Gastroesophageal sphincter (tissue), 4 donors: ENCODE measurements around the gene UBE2M. TPM values are rescaled to one million over a fixed set of nuclear protein-coding genes. Genes with fewer than 3 reads are reported as not detected.

Source experiments
- ATAC-seq: fragments of 150-250 bp; one replicate; pipeline ENCODE4 v1.9.1; 2016; ENCODE audit warnings: mild to moderate bottlenecking, moderate library complexity
- H3K27ac ChIP-seq, 4 donors: fragments of 200-600 bp; sonication (generic) in 3 of 4; 1 replicate in 3 of 4; 2 replicates in 1 of 4; pipeline ENCODE4 v1.5.1; 2016 to 2019
- H3K27me3 ChIP-seq: fragments of 200-600 bp; sonication (generic); one replicate; pipeline ENCODE4 v1.5.1; 2019
- H3K36me3 ChIP-seq, 2 donors: fragments of 200-600 bp; sonication (generic); one replicate each; pipeline ENCODE4 v1.5.1; 2019; ENCODE audit warnings: control low read depth in 1 of 2
- H3K4me1 ChIP-seq, 3 donors: fragments of 200-600 bp; sonication (generic); 1 replicate in 2 of 3; 2 replicates in 1 of 3; pipeline ENCODE4 v1.5.1; 2016 to 2019; ENCODE audit warnings: control low read depth in 2 of 3
- H3K4me3 ChIP-seq, 2 donors: fragments of 200-600 bp; sonication (generic); one replicate each; pipeline ENCODE4 v1.5.1; 2019; ENCODE audit warnings: mild to moderate bottlenecking in 1 of 2, moderate library complexity in 1 of 2
- H3K9me3 ChIP-seq, 3 donors: fragments of 200-600 bp; sonication (generic); one replicate each; pipeline ENCODE4 v1.5.1; 2017 to 2019; ENCODE audit warnings: control low read depth in 2 of 3
- EP300 ChIP-seq: sonication (generic); formaldehyde crosslinking; IDR thresholded peaks from one replicate; pipeline ENCODE4 v1.6.1; 2017; ENCODE audit warnings: antibody characterized with exemption, mild to moderate bottlenecking
- POLR2A ChIP-seq, 2 donors: fragments of 450-650 bp; IDR thresholded peaks; one replicate each; pipeline ENCODE4 v1.6.1; 2017; ENCODE audit warnings: antibody characterized with exemption in 2 of 2, mild to moderate bottlenecking in 2 of 2, moderate library complexity in 1 of 2
- POLR2AphosphoS5 ChIP-seq: sonication (generic); formaldehyde crosslinking; IDR thresholded peaks from one replicate; pipeline ENCODE4 v1.6.1; 2017; ENCODE audit warnings: antibody characterized with exemption
- WGBS, 2 donors: methylation state at CpG; one replicate each; pipeline ENCODE4 v1.1.5; 2018; ENCODE audit warnings: low coverage in 1 of 2; 5-methylcytosine and 5-hydroxymethylcytosine counted together
- total RNA-seq, 4 donors: library from RNA; depleted of rRNA; stranded (reverse); fragments of >200 nt; gene quantifications; one replicate each; pipeline ENCODE4 v1.1.0, GENCODE V29; 2016
- TF ChIP-seq, protein P1 (sequence below), 4 experiments: fragments of 200-600 bp in 2 of 4; fragments of 450-650 bp in 2 of 4; sonication (generic) in 1 of 4; IDR thresholded peaks; one replicate each; pipeline ENCODE4 v1.5.1; 2017 to 2019; ENCODE audit warnings: antibody characterized with exemption in 4 of 4, mild to moderate bottlenecking in 2 of 4, moderate library complexity in 2 of 4

The UBE2M gene
- total RNA-seq, 4 donors from 2014 or later: 28.1 to 43.6 (median 37.8) TPM

DNA sequence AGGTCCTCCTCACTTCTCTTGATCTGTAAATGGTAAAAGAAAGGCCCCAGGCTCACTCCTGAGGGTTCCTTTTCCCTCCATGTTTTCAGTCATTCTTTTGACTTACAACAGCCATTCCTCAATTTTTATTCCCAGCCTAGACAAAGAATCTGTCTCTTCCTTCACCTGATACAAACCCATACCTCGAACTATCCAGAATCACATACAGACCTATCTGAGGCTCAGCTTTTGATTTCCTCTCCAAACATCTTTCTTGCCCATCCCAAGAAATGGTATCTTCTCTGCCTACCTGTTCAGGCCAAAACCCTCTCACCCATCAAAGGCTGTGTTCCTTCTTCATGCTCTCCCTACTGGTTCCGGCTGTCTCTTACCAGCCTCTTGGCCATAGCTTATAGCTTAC lies 5.8 kb downstream of the UBE2M start:
- peaks cover 12 to 66% (median 34%) of the 10 kb centered on the region in 3 donors for H3K4me1 ChIP-seq
- peaks cover 9 to 77% of the 10 kb centered on the region in 2 donors for H3K36me3 ChIP-seq
- no peak overlapping the region for H3K4me3 ChIP-seq

DNA sequence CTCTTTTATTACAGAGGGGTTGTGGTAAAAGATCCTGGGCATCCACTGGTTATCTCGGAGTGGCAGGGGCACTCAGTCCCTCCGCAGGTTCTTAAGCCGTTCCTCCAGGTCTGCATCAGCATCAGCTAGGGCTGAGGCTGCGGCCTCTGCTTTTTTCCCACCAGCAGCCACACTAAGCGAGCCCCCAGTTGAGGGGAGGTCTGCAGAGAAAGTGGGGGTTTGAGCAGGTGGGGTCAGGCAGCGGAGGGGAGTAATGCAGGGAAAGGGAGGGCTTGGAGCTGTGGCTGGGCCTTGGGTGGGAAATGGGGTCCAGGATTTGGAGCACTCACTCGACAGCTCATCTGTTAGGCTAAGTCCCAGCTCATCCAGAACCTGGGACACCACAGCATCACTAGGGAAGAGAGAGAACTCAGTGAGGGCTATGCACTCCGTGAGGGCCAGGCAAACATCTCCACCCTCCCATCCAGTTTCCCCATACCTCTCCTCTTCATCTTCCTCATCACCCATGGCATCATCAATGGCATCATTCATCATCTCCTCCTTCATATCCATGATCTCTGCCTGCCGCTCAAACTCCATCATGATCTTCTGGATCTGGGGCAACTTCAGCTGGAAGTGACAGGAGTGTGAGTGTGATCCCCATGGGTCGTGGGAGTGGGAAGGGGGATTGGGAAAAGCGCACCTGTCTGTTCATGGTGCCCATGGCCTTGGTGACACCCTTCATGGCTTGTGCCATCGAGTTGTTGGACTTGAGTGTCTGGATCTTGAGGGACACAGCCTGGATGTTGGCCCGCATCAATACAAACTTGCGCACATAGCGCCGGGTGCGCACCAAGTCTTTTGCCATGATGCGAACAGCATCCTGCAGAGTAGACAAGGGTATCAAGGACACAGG lies 6.6 kb downstream of the UBE2M start:
- no peak for ATAC-seq
- 80 to 93% methylated on average over 1 to 14 of the region's 18 CpGs for WGBS, 2 donors
- H3K36me3 ChIP-seq: peaks cover 9 to 81% of the 10 kb centered on the region in 2 donors
- H3K4me1 ChIP-seq: peaks cover 7 to 66% (median 32%) of the 10 kb centered on the region in 3 donors
- no peak overlapping the region for H3K4me3 ChIP-seq
- TF ChIP-seq, protein P1, sequence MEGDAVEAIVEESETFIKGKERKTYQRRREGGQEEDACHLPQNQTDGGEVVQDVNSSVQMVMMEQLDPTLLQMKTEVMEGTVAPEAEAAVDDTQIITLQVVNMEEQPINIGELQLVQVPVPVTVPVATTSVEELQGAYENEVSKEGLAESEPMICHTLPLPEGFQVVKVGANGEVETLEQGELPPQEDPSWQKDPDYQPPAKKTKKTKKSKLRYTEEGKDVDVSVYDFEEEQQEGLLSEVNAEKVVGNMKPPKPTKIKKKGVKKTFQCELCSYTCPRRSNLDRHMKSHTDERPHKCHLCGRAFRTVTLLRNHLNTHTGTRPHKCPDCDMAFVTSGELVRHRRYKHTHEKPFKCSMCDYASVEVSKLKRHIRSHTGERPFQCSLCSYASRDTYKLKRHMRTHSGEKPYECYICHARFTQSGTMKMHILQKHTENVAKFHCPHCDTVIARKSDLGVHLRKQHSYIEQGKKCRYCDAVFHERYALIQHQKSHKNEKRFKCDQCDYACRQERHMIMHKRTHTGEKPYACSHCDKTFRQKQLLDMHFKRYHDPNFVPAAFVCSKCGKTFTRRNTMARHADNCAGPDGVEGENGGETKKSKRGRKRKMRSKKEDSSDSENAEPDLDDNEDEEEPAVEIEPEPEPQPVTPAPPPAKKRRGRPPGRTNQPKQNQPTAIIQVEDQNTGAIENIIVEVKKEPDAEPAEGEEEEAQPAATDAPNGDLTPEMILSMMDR (IDR thresholded peaks at IDR 0.05): no peak
- TF ChIP-seq POLR2AphosphoS5 (no peak), EP300 (no peak), POLR2A (IDR thresholded peaks at IDR 0.05) (no peak)
- no peaks in the 10 kb centered on the region for H3K27me3 ChIP-seq
- H3K27ac ChIP-seq: no peak overlapping the region
- H3K9me3 ChIP-seq: no peaks in the 10 kb centered on the region

More for the DNA sequence above, 5.8 kb downstream of the UBE2M start:
- no peak for TF ChIP-seq POLR2A (IDR thresholded peaks at IDR 0.05)
- no peak for TF ChIP-seq EP300
- TF ChIP-seq, protein P1 (IDR thresholded peaks at IDR 0.05): no peak
- TF ChIP-seq POLR2AphosphoS5: no peak
- Histone ChIP-seq H3K27ac (no peak overlapping the region), H3K9me3 (no peaks in the 10 kb centered on the region), H3K27me3 (no peaks in the 10 kb centered on the region)
- ATAC-seq: no peak
- WGBS, 2 donors: 78 to 83% methylated on average over 2 of the region's 2 CpGs

DNA sequence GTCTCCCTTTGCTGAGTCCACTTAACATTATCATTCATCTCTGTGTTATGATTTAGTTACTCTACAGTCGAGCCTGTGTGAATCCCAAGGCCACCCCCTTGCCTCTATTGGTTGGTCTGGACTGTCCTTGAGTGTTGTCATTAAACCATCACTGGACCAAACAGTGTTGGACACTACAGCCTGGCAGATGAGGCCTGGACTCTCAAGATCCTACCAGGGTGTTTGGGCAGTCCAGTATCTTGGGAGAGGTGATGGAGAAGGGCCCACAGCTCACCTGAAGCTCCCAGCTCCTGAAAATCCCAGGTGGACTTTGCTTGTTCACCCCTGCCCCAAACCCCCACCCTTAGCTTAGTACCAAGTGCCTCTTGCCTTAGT lies 7.3 kb downstream of the UBE2M start:
- WGBS, 2 donors: 0% methylated on average over 1 of the region's 1 CpG; no CpG with 5 or more reads in 1 of the 2 donors
- no peak for TF ChIP-seq EP300
- TF ChIP-seq, protein P1 (IDR thresholded peaks at IDR 0.05): no peak
- TF ChIP-seq POLR2A (IDR thresholded peaks at IDR 0.05): no peak
- no peak for TF ChIP-seq POLR2AphosphoS5
- no peaks in the 10 kb centered on the region for H3K9me3 ChIP-seq
- H3K36me3 ChIP-seq: peaks cover 9 to 81% of the 10 kb centered on the region in 2 donors
- H3K27me3 ChIP-seq: no peaks in the 10 kb centered on the region
- no peak overlapping the region for H3K4me3 ChIP-seq
- peaks cover 8 to 66% (median 32%) of the 10 kb centered on the region in 3 donors for H3K4me1 ChIP-seq
- no peak overlapping the region for H3K27ac ChIP-seq
- ATAC-seq: no peak

DNA sequence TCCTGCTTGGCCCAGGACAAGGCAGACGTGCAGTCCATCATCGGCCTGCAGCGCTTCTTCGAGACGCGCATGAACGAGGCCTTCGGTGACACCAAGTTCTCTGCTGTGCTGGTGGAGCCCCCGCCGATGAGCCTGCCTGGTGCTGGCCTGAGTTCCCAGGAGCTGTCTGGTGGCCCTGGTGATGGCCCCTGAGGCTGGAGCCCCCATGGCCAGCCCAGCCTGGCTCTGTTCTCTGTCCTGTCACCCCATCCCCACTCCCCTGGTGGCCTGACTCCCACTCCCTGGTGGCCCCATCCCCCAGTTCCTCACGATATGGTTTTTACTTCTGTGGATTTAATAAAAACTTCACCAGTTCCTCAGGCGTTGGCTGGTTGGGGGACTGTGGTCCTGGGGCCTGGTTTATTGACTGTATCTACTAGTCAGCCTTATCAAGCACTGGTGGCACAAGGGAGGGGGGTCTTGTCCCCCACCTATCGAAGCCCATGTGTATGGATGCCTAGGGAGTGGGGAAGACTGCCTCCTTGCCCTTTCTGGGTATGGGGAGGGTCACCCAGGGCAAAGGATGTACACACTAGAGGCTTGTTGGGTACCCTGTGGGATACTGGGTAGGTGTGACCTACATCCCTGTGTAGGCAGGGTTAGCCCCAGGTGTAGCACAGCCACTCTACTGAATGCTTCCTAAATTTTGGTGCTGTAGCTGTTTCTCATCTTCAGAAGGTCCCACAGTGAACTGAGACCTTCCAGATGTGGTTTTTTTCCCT lies 7.9 kb downstream of the UBE2M start:
- Histone ChIP-seq H3K36me3 (peaks cover 9 to 81% of the 10 kb centered on the region in 2 donors), H3K4me3 (no peak overlapping the region), H3K27ac (no peak overlapping the region), H3K27me3 (no peaks in the 10 kb centered on the region), H3K4me1 (peaks cover 11 to 66% (median 32%) of the 10 kb centered on the region in 3 donors), H3K9me3 (no peaks in the 10 kb centered on the region)
- 50% methylated on average over 1 of the region's 13 CpGs; no CpG with 5 or more reads in 1 of the 2 donors for WGBS, 2 donors
- ATAC-seq: no peak
- TF ChIP-seq, protein P1 (IDR thresholded peaks at IDR 0.05): no peak
- TF ChIP-seq POLR2AphosphoS5: no peak
- no peak for TF ChIP-seq EP300
- TF ChIP-seq POLR2A (IDR thresholded peaks at IDR 0.05): no peak
